Measurements from ENCODE around the gene SSTR1. TPM values are rescaled to one million over a fixed set of nuclear protein-coding genes. Genes with fewer than 3 reads are reported as not detected.

Gene SSTR1
- total RNA-seq, 4 donors from 2014 or later = 0.16 to 1.2 (median 0.37) TPM

DNA sequence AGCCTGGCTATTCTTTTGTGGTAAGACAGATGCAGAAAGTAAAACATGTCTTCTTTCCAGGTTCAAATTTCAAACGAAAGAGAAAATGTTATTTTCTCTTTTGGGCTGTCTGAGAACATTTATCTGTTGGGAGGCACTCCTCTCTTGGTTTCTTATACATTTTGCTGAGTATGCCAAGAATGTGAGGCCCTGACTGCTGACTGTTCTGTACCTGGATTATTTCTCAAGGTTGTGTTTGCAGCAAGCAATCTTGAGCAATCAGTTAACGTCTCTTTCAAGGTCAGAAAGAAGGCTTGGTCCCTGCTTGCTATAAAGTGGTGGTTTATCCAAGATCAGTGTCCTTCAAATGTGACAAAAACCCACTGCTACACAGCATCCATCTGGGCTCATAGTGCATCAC is 9.8 kb downstream of the SSTR1 start:
- no peaks in the 10 kb centered on the region for H3K36me3 ChIP-seq
- H3K9me3 ChIP-seq = no peaks in the 10 kb centered on the region
- no peak overlapping the region for H3K27ac ChIP-seq
- H3K4me1 ChIP-seq = no peaks in the 10 kb centered on the region
- ATAC-seq = no peak
- H3K27me3 ChIP-seq = no peaks in the 10 kb centered on the region
- no peak for TF ChIP-seq POLR2AphosphoS5 (IDR thresholded peaks at IDR 0.05)
- TF ChIP-seq EP300 (IDR thresholded peaks at IDR 0.05) = no peak
- TF ChIP-seq CTCF (IDR thresholded peaks at IDR 0.05) = no peak
- TF ChIP-seq POLR2A (IDR thresholded peaks at IDR 0.05) = no peak
- H3K4me3 ChIP-seq = no peak overlapping the region
- 35 to 52% methylated on average over 2 of the region's 2 CpGs for WGBS, 2 donors (ENCODE audit: low coverage in 1 of 2)

GRCh38 chr14:38221077-38221476 is 13.4 kb downstream of the SSTR1 start:
- no peak overlapping the region for H3K27ac ChIP-seq
- TF ChIP-seq CTCF (IDR thresholded peaks at IDR 0.05) (no peak), EP300 (IDR thresholded peaks at IDR 0.05) (no peak), POLR2AphosphoS5 (IDR thresholded peaks at IDR 0.05) (no peak), POLR2A (IDR thresholded peaks at IDR 0.05) (no peak)
- no peaks in the 10 kb centered on the region for H3K4me1 ChIP-seq
- WGBS, 2 donors (ENCODE audit: low coverage in 1 of 2) = 87 to 92% methylated on average over 1 to 3 of the region's 3 CpGs
- no peak for ATAC-seq
- no peaks in the 10 kb centered on the region for H3K9me3 ChIP-seq
- H3K36me3 ChIP-seq = no peaks in the 10 kb centered on the region
- no peak overlapping the region for H3K4me3 ChIP-seq
- H3K27me3 ChIP-seq = no peaks in the 10 kb centered on the region

DNA sequence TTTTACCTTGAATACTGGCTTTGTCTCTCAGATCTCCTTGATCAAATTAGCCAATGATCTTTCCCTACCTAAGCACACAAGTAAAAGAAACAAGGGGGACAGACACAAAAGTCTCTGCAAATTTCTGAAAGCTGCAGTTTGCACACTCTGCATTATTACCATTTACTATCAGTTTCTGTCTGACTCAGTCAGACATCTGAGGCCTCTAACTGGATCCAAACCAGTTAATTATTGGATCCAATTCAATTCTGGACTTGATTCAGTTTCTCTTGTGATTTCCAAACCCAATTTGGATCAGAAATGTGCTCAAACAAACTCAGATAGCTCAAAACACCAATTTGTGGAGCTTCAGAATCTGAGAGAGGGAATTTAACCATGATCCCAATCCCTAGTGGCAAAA is 16.6 kb downstream of the SSTR1 start:
- Histone ChIP-seq H3K9me3 (no peaks in the 10 kb centered on the region), H3K4me1 (no peaks in the 10 kb centered on the region), H3K4me3 (no peak overlapping the region), H3K27me3 (no peaks in the 10 kb centered on the region), H3K36me3 (no peaks in the 10 kb centered on the region), H3K27ac (no peak overlapping the region)
- ATAC-seq = no peak
- TF ChIP-seq CTCF (IDR thresholded peaks at IDR 0.05) = no peak
- no peak for TF ChIP-seq POLR2AphosphoS5 (IDR thresholded peaks at IDR 0.05)
- no peak for TF ChIP-seq POLR2A (IDR thresholded peaks at IDR 0.05)
- TF ChIP-seq EP300 (IDR thresholded peaks at IDR 0.05) = no peak

- Histone ChIP-seq H3K27me3 (no peaks in the 10 kb centered on the region), H3K36me3 (no peaks in the 10 kb centered on the region), H3K9me3 (no peaks in the 10 kb centered on the region), H3K4me3 (no peak overlapping the region), H3K4me1 (no peaks in the 10 kb centered on the region), H3K27ac (no peak overlapping the region)
- WGBS, 2 donors (ENCODE audit: low coverage in 1 of 2) = 33 to 68% methylated on average over 2 of the region's 2 CpGs
- ATAC-seq = no peak
- TF ChIP-seq POLR2A (IDR thresholded peaks at IDR 0.05) = no peak
- no peak for TF ChIP-seq CTCF (IDR thresholded peaks at IDR 0.05)
Observed at GRCh38 chr14:38225946-38226345, 18.2 kb downstream of the SSTR1 start.

DNA sequence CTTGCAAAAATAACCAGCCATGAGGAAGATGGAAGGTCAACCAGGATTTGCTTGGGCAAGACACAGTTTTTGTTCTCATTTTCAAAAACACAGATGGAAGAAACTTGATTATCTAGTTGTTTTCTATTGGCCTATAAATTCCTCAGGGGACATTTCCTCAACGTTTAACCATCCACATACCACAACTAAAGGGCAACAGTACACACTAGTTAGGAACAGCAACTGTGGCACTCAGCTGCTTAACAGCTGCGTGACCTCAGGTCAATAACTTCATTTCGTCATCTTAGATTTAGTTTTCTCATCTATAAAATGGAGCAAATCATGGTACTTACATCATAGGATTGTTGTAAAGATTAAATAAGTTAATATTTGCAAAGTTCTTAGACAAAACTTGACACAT is 18.7 kb downstream of the SSTR1 start:
- no peaks in the 10 kb centered on the region for H3K4me1 ChIP-seq
- ATAC-seq = no peak
- H3K9me3 ChIP-seq = no peaks in the 10 kb centered on the region
- no peaks in the 10 kb centered on the region for H3K27me3 ChIP-seq
- no peak for TF ChIP-seq POLR2A (IDR thresholded peaks at IDR 0.05)
- no peak for TF ChIP-seq CTCF (IDR thresholded peaks at IDR 0.05)
- no peak for TF ChIP-seq EP300 (IDR thresholded peaks at IDR 0.05)
- TF ChIP-seq POLR2AphosphoS5 (IDR thresholded peaks at IDR 0.05) = no peak
- no peak overlapping the region for H3K4me3 ChIP-seq
- no peaks in the 10 kb centered on the region for H3K36me3 ChIP-seq
- WGBS, 2 donors (ENCODE audit: low coverage in 1 of 2) = 69 to 74% methylated on average over 3 of the region's 3 CpGs
- no peak overlapping the region for H3K27ac ChIP-seq
